Limb (tissue), 2 donors: Measurements from ENCODE around the gene COX6A2.

Source experiments
- DNase-seq, 2 donors: peaks; one replicate each; pipeline ENCODE4 v3.0.0-alpha.2; 2016; ENCODE audit errors: extremely low spot score in 2 of 2

The COX6A2 gene

GRCh38 chr16:31428279-31428597 is at the start of gene COX6A2:
Gene COX6A2, minus strand, starts transcription at chr16:31428360. Its CDS starts 35 bp downstream, at chr16:31428325.
- peak in 1 of 2 donors; percentile 42 for DNase-seq

- DNase-seq = peak in 1 of 2 donors; percentile 63
Measured at GRCh38 chr16:31477220-31478216, 49.4 kb upstream of the COX6A2 start.

- DNase-seq = peak; percentile 45 to 76
Measured at GRCh38 chr16:31476303-31477219, 48.4 kb upstream of the COX6A2 start.

- DNase-seq = no peak
Measured at GRCh38 chr16:31475946-31476302, 47.8 kb upstream of the COX6A2 start.

- DNase-seq = no peak
Measured at GRCh38 chr16:31474773-31475738, 46.9 kb upstream of the COX6A2 start.

- no peak for DNase-seq
Measured at GRCh38 chr16:31474173-31474714, 46.1 kb upstream of the COX6A2 start.

GRCh38 chr16:31473264-31473984 is 45.3 kb upstream of the COX6A2 start:
- DNase-seq = no peak

- peak; percentile 73 to 86 for DNase-seq
Measured at GRCh38 chr16:31472709-31473203, 44.6 kb upstream of the COX6A2 start.

- DNase-seq = peak; percentile 73 to 86
Measured at GRCh38 chr16:31471875-31472708, 43.9 kb upstream of the COX6A2 start, which contains the start of gene TGFB1I1. Gene TGFB1I1, plus strand, starts transcription at chr16:31472152. Its CDS starts 37 bp downstream, at chr16:31472189.

GRCh38 chr16:31471241-31471874 is 43.2 kb upstream of the COX6A2 start:
- DNase-seq = no peak

GRCh38 chr16:31470615-31471014 is 42.5 kb upstream of the COX6A2 start:
- DNase-seq = no peak

GRCh38 chr16:31467858-31468257 is 39.7 kb upstream of the COX6A2 start:
- no peak for DNase-seq

GRCh38 chr16:31467151-31467773 is 39.1 kb upstream of the COX6A2 start:
- no peak for DNase-seq

GRCh38 chr16:31466381-31466841 is 38.3 kb upstream of the COX6A2 start:
- DNase-seq = no peak

GRCh38 chr16:31465788-31466370 is 37.7 kb upstream of the COX6A2 start:
- DNase-seq = no peak

GRCh38 chr16:31464781-31465260 is 36.7 kb upstream of the COX6A2 start:
- no peak for DNase-seq

GRCh38 chr16:31464348-31464769 is 36.2 kb upstream of the COX6A2 start:
- no peak for DNase-seq
